HG02642 (cell line): ENCODE measurements around the gene GLS.
"Not testable (repeated sequence)": the region's sequence is repeated elsewhere in the genome, so short reads cannot be mapped to it uniquely, and the experiment has no call there.

ENCODE experiments used
- ATAC-seq: cut with Tn5 transposase; IDR thresholded peaks from one replicate; pipeline ENCODE4 v1.9.1; 2021; ENCODE audit warnings: mild to moderate bottlenecking; ENCODE audit not compliant: unreplicated experiment, poor library complexity

The GLS gene

GRCh38 chr2:190880378-190881083, at the start of gene GLS:
TSS of gene GLS (plus strand) at chr2:190880821. CDS start at chr2:190881085, 264 bp downstream.
- peak; percentile 80 for ATAC-seq

- ATAC-seq: no peak
These were observed 48.7 kb upstream of the GLS start for GRCh38 chr2:190831941-190832340.

- ATAC-seq: no peak
These were observed 45.8 kb upstream of the GLS start for GRCh38 chr2:190834890-190835208.

DNA sequence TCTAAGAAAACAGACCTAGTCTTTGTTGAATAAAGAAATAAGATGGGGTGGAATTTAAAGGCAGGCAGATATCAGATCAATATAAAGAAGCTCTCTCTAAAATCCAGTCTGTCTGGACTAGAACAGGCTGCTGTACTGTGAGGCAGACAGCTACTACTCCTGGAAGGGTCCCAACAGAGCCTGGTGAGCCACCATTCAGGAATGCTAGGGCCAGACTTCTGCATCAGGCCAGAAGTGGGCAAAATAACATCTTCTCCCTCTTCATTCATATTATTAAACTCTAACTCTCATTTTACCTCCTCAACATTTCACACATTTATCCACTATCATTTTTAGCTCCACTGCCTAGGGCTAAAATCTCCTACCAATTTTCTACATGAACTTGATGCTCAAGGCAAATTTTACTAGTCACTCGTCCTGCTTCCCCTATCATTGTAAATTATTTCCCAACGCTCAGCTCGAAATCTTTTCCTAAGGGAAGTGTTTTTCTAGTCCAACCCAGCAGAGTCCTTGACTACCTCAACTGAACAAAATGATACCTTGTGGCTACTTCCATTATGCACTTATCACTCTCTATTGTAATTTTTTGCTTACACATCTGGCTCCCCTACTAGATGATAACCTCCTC, 45.2 kb upstream of the GLS start:
- no peak for ATAC-seq

- no peak for ATAC-seq
These were observed 43.9 kb upstream of the GLS start for GRCh38 chr2:190836767-190837166.

- no peak for ATAC-seq
These were observed 43.2 kb upstream of the GLS start for GRCh38 chr2:190837420-190837819.

DNA sequence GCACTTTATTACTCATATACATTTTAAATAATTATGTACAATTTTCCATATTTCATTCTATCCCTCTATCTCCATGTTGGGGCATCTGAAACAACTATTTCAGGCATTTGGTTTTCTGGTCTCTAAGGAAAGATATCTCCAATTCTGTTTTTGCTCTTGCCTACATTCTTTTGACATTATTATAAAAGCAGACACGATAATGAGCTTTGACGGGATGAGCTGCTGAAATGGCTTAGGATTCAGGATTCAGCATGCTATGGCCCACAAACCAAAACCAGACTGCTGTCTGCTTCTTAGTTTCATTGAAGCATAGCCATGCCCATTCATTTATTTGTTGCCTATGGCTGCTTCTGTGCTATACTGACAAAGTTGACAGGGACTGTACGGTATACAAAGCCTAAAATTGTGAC, 42.7 kb upstream of the GLS start:
- no peak for ATAC-seq

DNA sequence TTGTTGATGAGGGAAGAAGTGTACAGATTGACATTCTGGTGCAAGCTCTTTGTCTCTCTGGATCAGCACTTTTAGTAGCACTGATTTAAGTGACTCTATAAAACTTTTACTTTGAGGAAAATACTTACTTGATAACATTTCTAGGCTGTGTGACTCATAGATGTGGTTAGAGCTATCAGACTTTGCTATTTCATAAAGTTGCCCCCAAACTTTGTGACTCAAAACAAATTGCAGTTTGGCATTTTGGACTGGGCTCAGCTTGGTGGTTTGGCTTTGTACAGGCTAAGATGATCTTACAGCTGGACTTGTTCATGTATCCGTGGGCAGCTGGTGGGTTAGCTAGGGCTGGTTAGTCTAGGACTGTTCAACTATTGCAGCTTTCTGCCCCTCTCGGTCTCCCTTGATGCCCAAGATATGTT, 42.1 kb upstream of the GLS start:
- ATAC-seq: no peak

DNA sequence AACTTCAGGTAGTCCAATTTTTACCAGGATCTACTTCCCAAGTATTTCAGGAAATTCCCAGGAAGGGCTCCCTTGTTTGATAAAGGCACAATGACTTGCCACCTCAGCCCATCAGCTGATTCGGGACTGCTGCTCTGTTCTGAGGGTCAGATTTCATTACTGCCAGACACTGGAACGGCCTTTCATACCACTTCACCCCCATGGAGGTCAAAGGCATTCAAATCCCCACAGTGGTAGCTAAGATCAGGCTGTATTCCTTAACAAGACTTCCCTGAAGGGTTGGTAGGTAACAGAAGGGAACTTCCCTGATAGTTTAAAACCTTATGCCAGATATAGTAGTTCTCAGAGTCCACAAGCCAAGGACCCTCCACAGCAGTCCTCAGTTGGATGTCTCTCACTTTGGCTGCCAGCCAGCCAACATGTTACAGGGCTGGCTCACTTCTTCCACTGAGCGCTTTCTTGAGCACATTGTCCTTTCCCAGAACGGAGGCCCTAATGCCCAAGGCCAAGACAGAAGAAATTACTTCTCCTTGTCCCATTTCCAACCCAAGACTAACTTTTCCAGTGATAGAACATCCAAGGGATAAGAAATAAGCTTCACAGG, 40.0 kb upstream of the GLS start:
- ATAC-seq: no peak

GRCh38 chr2:190841707-190842505, 38.7 kb upstream of the GLS start:
- no peak for ATAC-seq

DNA sequence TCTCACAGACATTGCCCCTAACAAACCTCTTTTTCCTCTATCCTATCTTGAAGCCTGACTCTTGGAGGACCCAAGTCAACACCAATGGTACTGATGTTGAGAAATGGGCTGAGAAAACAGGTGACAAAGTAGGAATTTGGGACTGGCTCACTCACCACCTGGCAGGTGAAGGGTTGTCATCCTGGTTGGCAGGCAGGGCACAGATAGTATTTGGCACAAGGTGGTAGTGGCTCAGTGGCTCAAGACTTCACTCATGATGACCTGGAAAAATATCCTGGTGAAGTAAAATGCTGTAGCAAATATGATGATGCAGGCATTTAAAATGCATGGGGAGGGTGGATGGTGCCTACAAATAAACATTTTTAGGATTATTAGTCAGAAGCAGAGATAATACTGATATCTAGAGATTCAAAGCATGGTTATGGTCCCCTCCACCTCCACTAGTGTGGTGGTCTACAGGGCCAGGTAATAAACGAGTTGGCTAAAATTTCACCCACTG, 38.0 kb upstream of the GLS start:
- ATAC-seq: no peak

- peak; percentile 96 for ATAC-seq
These were observed 36.5 kb upstream of the GLS start for GRCh38 chr2:190843890-190844699.

DNA sequence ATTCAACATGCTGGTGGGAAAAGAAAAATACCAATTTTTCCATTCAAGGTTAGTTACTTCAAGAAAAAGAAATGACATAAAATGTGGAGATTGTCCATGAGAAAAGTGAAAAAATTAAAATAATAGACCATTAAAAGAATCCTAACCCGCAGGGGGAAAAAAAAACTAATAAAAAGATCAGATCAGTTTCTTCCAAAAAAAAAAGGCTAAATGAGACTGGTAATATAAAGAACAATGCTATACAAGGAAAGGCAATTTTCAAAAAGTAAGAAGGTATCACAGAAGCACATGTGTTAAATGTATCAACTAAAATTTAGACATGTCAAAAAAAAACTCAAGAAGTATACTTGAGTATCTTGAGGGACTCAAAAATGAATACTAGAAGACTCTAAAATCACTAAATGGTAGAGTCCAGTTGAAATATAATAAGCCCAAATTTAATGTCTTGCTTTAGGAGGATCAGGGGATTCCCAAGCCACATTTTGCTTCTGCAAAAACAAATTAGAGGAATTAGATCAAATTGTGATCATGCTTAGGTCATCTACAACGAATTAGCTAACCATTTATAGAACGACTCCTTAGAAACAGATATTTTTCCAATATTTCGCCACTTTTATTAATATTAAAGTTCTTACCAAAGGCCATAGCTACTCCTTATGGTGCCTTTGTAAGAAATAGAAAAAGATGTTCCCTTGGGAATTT, 35.8 kb upstream of the GLS start:
- no peak for ATAC-seq

- no peak for ATAC-seq
These were observed 33.9 kb upstream of the GLS start for GRCh38 chr2:190846746-190847145.

DNA sequence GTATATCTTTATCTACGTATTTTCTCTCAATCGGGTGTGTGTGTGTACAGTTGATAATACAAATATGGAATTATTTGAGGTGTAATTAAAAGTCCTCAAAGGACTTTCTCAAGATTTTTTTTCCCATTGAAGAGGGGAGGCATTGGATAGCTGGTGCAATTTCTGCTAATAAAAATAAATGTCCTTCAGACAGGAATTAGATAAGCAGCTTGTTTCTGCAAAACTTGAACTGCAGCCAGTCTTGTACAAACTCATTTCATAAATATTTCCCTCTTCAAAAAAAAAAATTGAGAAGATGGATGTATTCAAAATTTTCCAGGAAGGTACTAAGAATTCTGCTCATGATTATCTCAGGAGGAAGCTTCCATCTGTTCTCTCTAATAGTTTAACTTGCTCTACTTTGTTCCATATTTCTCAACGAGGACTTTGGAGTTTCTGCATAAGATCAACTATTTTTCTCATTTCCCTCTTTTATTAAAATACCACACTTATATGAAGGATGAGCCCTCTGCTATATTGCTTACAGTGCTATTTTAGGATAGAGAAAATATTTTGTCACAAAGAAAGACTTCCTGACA, 33.0 kb upstream of the GLS start:
- ATAC-seq: no peak

DNA sequence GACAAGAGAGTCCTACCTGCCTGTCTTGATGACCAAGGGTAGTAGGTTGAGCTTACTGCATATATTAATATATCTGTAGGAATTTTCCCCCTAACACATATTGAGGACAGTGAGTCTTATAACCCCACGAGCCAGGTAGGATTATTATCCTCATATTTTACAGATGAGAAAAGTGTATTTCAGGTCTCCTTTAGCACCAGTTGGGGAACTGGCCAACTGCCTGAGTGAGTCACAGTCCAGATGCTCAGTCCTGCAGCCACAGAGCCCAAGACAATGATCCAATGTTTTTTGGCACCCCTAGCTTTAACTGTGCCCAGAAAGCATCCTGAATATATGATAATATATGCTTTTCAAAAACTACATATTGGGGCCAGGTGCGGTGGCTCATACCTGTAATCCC, 30.8 kb upstream of the GLS start:
- ATAC-seq: no peak

DNA sequence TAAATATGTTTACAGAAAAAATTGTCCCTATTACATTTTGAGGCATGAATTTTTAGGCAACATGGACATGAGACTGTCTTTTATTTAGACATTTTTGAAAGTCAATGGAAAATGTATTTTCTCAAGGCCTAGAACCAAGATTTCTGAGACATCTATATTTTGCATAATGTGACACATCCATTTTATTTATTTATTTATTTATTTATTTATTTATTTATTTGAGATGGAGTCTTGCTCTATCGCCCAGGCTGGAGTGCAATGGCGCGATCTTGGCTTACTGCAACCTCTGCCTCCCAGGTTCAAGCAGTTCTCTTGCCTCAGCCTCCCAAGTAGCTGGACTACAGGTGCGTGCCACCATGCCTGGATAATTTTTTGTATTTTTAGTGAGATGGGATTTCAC, 27.6 kb upstream of the GLS start:
- not testable (repeated sequence) for ATAC-seq

GRCh38 chr2:190853531-190854383, 26.9 kb upstream of the GLS start:
- peak; percentile 56 for ATAC-seq
